NCI-H2196 treated with DMSO at 0.1 percent for 48 hours (cell line): ENCODE measurements around the gene MSH3.
"Not testable (repeated sequence)": the region's sequence is repeated elsewhere in the genome, so short reads cannot be mapped to it uniquely, and the experiment has no call there.

Experiments used
- DNase-seq: peaks from one replicate; lab custom pipeline; 2025; ENCODE audit not compliant: unreplicated experiment; lab: John Stamatoyannopoulos, UW

The MSH3 gene

DNA sequence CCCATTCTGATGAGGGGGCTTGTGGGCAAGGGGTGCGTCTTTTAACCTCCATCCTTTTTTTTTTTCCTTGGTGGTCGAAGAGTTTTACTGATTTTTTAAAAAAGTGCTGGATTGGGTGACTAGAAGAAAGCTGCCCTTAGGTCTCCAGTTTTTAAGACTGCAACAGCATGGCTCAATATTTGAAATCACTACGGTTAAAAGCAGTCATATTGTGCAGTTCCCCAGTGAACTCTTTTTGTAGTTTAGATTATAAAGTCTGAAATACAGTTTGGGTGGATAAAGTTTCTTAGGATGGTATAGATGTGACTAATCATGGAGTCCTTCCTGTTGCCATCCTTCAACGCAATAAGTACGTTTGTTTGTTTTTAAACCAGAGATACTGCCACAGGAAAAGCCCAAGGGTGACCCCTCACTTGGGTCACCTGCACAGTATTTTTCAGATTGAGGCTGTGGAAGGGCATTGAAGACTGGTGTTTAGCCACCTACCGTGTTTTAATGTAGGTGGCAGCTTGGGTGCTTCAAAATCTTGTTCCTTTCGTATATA is 851 bp downstream of the MSH3 start:
- DNase-seq = no peak

DNA sequence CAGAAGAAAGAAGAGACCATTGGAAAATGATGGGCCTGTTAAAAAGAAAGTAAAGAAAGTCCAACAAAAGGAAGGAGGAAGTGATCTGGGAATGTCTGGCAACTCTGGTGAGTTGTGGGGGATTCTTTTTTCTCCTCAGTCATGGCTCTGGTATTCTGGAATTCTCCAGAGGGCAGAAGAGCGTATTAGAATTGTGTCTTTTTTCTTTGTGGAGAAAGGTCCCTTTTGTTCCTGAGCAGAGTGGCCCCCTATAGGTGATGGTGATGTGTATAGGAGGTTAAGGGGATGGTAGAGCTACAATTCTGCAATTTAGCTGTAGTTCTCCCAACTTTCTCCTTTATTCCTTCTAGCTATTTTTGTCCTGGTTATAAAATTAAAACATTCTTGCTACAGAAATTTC is 2.0 kb downstream of the MSH3 start:
- DNase-seq = no peak

DNA sequence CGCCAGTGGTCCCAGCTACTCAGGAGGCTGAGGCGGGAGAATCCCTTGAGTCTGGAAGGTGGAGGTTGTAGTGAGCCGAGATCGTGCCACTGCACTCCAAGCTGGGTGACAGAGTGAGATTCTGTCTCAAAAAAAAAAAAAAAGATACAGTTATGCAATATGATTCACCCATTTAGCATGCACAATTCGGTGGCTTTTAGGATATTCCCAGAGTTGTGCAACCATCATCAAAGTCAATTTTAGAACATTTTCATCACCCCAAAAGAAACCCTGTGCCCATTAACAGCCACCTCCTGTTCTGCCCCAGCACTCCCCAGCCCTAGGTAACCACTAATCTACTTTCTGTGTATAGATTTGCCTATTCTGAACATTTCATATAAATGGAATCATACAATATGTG is 4.7 kb downstream of the MSH3 start:
- no peak for DNase-seq

- DNase-seq = not testable (repeated sequence)
Observed at GRCh38 chr5:80660661-80661060, 6.2 kb downstream of the MSH3 start.

DNA sequence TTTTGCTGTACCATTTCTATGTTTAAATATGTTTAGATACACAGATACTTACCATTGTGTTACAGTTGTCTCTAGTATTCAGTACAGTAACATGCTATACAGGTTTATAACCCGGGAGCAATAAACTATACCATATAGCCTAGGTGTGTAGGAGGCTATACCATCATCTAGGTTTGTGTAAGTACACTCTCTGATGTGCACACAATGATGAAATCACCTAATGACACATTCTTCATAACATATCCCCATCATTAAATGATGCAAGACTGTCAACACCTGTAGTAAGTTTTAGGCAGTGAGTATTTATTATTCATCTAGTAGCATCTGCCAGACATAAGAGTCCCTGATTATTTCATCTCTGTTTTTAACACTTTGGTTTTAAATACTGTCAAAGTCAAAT is 7.7 kb downstream of the MSH3 start:
- no peak for DNase-seq

- no peak for DNase-seq
Observed at GRCh38 chr5:80665057-80665456, 10.6 kb downstream of the MSH3 start.

DNA sequence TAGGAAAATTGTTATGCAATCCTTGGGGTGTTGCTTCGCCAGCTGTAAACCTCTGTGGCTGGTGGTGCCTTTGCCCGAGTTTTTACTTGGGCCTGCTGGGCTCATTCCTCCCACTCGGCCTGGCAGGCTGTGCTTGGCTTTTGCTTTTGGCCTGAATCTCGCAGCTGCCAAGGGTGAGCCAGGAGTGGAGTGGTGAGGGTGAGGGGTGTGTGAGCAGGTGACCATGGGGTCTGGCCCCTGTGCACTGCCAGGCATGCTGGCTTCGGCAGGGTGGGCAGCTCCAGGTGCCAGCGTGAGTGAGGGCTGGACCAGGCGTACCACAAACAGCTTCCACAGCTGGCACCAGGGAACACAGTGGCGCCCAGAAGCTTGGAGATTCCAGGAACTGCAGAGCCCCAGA is 12.9 kb downstream of the MSH3 start:
- no peak for DNase-seq

GRCh38 chr5:80668016-80668969 is 13.8 kb downstream of the MSH3 start:
- no peak for DNase-seq

GRCh38 chr5:80672140-80672736 is 17.8 kb downstream of the MSH3 start:
- DNase-seq = no peak

DNA sequence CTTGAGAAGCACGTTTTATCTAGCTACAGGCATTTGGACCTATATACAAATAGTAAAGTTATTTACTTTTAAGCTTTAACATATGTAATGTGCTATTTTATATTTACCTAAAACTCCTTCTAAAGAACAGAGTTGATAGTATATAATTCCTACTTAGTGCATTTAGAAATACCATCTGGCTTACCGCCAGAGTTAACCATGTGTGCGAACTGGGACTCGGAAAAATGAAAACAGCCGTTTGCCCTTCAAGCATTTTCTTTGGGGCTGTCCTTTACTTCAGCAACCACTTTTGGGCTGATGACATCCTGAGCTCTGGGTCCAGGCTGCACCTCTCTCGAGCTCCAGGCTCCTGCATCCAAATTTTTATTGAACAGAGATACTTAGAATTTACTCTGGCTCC is 22.3 kb downstream of the MSH3 start:
- no peak for DNase-seq

DNA sequence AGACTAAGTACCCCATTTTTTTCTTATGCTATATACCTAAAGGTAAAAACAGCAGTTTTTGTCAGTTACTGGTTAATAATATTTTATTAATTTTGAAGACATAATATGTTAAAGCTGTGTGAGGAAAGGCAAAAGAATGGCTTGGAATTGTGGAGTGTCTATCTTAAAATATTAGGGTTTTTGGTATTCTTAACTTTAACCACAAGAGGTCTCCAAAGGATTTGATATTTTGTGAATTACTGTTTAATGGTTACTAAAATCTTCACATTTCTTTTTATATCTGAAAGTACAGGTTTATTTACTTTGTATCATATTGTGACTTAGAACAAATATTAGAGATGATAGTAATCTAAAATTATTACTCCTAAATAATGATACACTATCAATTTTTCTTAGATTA is 32.3 kb downstream of the MSH3 start:
- no peak for DNase-seq

DNA sequence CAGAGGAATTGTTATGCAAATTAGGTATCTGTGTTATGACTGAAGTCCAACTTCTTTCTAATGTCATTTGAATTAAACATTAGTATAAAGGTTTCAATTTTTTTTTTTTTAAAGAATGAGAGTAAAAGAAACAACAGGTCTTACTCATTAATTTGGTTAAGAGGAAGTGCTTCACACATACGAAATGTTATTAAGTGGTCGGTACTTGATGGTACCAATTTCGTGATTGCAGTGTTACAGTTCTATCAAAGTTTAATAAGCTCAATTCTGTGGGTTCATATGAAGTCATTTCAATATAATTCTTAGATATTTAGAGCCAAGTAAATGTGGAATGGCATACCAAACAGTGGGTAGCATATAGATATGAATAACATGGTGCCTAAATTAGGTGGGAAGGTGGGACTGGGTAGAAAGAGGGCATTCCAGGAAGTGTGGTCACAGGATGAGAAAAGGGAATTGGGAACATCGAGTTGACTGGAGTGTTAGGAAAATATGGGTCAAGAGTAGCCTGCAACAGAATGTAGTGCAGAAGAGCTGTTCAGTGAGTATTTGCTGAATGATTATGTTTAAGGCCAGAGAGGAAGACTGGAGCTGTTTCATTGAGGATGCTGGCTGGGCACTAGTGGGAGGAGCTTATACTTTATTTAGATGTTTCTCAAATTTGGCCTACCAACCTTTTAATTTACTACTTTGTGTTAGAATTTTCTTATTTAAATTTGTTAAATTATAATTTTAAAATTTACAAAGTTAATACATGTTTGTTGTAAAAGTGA is 34.4 kb downstream of the MSH3 start:
- DNase-seq = no peak

DNA sequence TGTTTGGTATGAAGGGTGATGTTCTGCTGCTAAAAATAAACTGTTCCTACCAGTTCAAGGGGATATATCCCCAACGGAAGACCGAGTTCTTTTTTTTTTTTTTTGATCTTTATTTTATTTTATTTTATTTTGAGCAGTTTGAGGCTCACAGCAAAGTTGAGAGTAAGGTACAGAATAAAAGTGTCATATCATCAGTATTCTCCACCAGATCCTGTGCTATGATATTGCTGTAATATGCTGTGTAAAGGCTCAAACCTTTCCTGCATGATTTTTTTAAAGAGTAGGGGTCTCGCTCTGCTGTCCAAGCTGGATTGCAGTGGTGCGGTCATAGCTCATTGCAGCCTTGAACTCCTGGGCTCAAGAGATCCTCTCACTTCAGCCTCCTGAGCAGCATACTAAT is 35.2 kb downstream of the MSH3 start:
- DNase-seq = no peak

GRCh38 chr5:80695666-80696065 is 41.2 kb downstream of the MSH3 start:
- DNase-seq = no peak

DNA sequence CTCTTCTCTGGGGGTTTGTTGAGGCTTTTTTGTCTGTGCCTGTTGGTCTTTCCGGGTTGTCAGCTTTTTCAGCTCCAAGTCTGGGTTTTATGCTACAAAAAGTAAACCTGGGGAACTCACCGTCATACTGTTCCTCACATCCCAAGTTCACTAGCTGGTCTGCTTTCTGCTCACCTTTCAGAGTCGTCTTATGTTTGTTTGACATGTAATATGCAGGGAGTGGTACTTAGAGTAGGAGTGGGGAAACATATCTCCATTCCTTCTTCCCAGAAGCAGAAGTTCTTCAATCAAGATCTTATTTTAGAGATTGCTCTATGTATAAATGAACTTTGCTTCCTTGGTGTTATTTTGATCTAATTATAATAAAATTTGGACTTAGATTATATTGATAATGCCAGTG is 42.0 kb downstream of the MSH3 start:
- no peak for DNase-seq

GRCh38 chr5:80697100-80697499 is 42.6 kb downstream of the MSH3 start:
- DNase-seq = no peak

- no peak for DNase-seq
Observed at GRCh38 chr5:80698369-80698768, 43.9 kb downstream of the MSH3 start.

- no peak for DNase-seq
Observed at GRCh38 chr5:80701597-80701996, 47.1 kb downstream of the MSH3 start.

DNA sequence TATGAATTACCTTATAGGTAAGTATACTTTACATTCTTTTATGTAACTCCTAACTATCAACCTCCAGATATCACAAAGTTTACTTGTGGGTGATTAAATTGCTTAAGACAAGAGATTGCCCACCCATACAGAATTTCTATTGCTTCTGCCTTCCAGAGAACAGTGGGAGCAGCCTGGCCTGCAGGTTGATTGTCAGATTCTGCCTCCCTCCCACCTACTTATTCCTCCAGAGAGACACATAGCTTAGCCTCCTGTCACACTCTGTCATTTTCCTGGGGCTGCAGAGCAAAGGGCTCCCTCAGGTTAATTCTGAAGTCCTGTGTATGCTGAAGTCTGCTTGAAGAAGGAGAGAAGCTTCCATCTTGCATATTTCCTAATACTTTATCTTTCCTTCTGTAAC is 48.8 kb downstream of the MSH3 start:
- no peak for DNase-seq

GRCh38 chr5:80703747-80704146 is 49.3 kb downstream of the MSH3 start:
- DNase-seq = no peak

DNA sequence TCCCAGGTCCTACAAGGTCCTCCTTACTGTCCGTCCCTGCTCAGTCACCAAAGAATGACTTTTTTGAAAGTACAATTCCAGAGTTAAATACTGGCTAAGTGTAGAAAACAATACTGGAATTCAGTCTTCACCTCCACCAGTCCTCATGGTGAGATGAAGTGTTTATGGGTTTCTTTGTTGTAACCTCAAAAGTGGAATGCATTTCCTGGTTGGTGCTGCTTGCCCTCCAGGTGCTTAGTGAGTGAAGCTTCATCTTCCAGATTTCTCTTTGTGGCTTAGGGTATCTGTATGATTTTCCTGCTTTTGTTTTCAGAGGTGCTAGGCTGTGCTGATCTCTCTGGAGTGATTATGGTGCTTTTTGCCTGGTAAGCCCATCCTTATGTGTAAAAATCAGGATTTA is 49.8 kb downstream of the MSH3 start:
- no peak for DNase-seq
